Germinal center (tissue), 1 donor: ENCODE data around the gene DNAJC6.
A peak's percentile ranks its signal among the peaks of the same experiment; 100 is the strongest.
"Not testable (repeated sequence)": the region's sequence is repeated elsewhere in the genome, so short reads cannot be mapped to it uniquely, and the experiment has no call there.

Source experiments
- DNase-seq: peaks from one replicate; pipeline ENCODE4 v3.0.0; 2012; ENCODE audit warnings: mixed read lengths, low spot score

DNAJC6 gene

DNA sequence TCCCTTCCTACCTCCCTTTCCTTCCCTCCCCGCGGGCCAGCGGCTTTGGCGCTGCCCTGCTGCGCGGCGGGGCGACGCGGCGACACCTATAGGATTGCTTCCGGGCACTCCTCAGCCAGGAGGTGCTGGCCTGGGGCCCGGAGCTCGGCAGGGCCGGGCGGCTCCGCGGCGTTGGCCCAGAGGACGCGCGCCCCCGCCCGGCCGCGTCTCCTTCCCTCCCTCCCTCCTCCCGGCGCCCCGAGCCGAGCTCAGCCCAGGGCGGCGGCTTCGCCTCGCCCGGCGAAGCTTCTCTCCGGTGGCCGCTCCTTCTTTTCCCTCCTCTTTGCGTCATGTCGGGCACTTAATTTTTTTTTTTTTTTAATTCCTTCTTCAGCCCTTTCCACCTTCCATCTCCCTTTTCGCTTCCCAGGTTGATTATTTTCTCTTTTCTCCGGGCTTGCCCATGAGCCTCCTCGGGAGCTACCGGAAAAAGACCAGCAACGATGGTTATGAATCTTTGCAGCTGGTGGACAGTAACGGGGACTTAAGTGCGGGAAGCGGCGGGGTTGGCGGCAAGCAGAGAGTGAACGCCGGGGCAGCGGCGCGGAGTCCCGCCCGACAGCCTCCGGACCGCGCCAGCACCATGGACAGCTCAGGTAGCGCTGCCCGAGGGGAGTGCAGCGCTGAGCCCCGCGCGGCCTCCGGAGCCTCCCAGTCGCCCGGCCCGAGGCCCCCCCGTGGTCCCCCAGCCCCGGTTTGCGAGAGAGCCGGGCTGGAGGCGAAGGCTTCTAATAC lies at the start of gene DNAJC6:
TSS of gene DNAJC6 (plus strand) at position 240 of the 774 bp plus-strand sequence. CDS start at position 443, 203 bp downstream.
- DNase-seq = peak; percentile 30

DNA sequence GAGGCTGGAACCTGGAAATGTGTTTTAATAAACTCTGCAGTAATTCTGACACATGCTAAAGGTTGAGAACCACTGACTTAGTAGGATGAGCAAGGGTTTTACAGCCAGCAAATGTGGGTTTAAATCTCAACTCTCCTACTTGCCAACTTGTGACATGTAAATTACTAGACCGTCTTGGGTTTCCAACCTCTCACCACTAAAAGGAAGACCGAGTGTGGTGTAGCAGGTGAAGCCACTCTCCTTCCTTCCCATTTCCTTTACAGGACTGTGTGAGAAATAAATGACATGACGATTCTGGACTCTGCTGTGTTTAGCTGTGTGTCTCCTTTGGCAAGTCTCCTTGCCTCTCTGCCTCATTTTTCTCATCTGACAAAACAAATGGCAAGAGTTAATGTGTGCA lies 49.5 kb upstream of the DNAJC6 start:
- DNase-seq = no peak

DNA sequence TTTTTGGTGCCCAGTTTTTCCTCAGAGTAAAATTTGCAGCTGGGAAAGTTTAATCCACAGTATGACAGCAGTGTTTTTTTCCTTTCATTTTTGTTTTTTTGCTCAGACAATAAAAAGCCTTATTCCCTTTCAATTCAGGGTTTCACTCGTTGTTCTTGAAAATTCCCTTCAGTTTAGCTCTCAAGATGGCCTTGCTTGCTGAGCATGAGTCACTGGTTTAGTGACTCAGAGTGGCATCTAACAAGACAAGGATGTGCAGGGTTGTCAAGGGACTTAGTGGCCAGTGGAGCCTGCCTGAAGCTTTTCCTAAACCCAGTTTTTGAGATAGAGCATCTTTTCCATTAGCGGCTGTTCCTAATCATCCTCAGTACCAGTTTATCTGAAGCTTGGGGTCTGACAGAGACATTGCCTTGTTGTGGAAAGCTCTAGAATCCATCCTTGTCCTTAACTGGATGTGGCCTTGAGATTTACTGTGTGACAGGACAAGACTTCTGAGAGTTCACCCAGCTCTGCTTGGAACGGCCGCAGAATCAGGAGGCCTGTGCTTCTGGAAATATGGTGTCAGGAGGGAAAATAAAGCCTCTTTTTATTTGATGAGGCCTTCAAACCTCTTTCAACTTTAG lies 48.4 kb upstream of the DNAJC6 start:
- no peak for DNase-seq

DNA sequence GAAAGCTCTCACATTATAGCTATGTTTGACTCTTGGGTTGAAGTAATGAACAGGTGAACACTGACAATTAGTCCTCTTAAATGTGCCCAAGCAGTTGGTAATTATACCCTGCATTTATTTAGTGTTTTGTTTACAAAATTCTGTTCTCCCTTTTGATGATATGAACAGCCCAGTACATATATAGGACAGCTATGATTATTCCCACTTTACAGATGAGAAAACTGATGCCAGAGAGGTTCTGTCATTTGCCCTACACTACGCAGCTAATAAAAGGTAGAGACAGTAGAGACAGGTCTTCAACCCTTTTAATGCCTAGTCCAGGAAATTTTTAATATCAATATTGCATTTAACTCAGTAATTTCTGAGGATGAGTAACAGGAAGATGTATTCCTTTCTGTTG lies 46.1 kb upstream of the DNAJC6 start:
- DNase-seq = no peak

DNA sequence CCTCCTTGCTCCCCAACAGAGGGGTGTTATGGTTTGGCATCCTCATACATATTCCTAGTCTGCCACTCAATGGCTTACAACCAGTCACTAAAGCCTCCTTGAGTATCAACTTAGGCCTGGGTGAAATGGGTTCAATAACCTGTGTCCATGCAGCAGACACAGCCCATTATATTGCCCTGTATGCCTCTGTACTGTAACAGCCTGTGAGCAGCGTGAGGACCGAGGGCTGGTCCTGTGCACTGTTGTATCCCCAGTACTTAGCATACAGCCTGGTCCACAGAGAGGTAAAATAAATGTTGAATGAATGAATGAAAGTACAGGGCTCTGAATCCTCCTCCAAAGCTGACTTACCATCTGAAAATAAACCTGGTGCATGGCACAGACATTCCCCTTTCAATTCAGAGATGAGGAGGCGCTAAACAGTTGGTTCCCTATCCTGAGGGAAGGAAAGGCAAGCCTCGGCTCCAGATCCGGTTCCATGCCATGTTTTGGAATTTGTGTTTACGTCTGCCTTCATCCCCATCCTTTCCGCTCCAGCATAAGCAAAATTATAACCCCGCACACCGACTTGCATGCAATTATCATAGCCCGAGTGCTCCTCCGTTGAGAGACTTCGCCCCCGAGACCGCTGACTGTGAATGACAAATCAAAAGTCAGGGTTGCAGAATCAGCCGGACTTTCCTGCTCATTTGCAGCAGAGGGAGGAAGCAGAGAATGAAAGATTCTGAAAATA lies 45.0 kb upstream of the DNAJC6 start:
- no peak for DNase-seq

DNA sequence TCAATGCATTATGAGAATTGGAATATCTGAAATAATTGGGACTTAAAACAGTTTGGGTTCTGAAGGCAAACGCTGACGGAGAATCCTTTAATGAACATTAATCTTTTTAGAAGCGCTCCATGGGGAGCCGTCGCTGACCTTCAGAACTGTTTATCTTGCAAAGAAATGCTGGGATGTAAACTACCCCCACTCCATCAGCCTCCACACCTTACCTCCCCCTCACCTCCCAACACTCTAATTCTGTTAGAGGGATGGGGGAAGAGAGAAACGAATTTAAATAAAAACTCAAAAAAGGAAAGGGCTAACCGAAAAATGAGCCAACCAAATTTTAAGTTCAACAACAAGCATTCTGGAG lies 44.1 kb upstream of the DNAJC6 start:
- no peak for DNase-seq

DNA sequence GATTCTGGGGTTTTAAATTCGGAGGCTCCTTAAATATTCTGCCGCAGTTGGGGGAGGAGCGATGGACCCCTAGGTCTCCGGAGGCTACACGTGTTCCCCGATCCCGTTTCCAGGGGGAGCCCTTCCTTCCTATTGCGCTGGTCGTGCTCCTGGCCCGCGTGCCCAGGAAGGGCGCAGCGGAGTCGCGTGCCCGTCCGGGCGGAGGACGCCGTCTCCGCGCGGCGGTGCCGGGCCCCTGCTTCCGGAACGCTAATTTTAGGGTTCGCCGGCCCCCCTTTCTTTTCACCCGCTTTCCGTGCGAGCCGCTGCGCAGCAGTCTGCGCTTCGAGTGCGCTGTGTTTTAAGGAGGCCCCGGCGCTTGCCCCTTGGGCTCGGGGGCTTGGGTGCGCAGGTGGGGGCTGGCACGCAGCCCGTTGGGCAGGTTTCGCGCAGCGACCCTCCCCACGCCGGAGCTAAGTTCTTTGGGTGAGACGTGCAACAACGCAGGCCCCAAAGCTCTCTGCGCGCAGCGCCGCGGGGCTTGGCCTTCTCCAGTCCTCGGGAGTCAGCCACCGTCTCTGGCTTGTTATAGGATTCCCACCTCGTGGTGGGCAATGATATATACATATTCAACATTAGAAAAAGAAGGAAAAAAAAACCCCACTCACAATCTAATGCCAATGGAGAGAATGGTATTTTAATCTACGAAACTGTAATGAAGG lies 43.5 kb upstream of the DNAJC6 start:
- peak; percentile 29 for DNase-seq

DNA sequence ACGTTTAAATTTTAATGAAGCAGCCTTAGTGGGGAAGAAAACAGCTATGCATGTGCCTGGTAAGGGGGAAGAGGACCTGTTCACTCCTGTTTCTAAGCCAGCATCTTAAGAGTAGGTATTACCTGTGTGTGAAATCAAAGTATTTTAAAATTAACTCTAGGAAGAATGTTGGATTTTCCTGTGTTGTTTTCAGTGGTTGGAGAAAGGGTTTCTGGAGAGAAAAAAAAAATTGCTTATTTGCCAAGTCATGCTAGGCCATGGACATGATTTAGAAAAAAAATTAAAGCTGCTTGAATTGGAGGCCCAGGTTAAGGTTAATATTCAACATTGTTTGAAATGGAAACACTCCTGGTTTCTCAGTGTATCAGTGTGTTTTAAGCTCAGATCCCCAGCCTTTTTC lies 42.9 kb upstream of the DNAJC6 start:
- DNase-seq = no peak

DNA sequence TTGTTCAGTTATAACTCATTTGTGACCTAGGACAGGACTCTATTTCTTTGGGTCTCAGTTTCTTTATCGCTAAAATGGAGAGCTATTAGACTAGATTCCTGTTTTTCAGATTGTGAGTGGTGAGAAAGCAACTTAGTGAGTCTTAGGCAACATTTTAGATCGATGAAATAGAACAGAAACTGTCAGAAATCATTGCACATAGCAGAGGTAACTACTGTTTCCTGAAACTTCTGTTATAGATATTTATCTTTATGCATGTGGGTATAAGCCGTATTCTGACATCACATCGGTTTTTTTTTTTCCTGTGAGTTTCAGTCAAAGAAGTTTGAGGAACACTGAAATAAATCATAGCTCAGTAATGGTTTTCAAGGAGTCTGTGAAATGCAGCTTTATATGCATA lies 42.1 kb upstream of the DNAJC6 start:
- DNase-seq = no peak

DNA sequence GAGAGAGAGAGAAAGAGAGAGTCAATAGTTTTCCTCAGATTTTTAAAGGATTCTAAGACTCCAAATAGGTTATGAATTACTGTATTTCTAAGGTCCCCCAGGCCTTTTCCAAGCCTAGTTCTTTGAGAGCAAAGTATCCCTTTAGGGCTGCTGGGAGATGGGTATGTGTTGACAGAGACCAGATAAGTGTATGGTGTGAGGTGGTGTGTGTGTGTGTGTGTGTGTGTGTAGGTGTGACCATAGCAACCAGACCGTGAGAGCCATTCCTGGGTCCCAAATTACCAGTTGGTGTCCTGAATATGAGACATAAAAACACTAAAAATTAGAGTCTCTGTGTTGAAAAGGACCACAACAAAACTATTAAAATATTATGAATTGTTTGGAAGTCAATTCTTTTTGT lies 41.7 kb upstream of the DNAJC6 start:
- no peak for DNase-seq

DNA sequence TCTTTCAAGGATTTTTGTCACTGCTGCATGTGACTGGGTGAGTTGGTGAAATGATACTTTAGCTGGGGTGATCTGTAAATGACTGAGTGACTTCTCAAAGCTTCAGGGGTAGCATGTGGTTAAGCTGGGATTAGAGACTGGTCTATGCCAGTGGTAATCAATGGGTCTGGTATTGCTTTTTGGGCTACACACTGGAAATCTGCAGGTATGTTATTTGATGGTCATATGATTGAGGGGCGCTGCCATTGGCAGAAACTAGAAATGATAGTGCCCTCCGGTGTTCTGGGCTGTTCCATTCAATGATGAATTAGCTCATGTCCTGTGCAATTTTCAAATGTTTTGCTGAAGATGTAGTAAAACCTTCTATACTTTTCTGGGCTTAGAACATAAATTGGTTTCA lies 39.7 kb upstream of the DNAJC6 start:
- no peak for DNase-seq

DNA sequence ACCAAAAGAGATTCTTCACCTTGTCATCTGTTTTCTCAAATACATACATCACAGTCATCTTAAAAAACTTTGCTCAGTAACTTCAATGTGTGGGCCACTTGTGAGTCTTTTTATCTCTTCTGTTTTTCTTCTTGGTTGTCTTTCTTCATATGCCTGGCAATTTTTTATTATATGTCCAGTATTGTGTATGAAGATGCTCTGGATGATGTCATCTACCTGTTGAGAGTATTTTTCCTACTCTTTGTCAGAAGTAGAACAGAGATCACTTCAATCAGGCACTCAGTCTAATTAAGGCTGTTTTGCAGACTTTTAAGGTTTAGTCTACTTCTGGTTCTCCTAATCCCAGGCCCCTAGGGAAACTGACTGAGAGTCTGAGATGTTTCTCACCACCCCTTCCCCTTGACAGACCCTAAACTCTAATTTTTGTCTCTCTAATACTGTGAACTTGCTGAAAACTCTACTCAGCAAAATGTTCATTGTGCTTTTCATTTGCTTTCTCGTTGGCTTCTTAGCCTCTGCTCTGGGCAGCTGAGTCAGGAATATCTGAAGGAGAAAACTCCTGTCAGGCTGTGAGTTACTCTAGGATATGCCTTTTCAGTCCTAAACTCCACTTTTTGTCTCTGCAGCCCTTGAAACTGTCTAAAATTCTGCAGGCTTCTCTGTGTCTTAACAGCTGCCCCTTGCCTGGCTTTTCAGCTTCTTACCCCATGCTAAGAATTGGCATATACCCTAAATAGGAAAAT lies 33.0 kb upstream of the DNAJC6 start:
- DNase-seq = no peak

DNA sequence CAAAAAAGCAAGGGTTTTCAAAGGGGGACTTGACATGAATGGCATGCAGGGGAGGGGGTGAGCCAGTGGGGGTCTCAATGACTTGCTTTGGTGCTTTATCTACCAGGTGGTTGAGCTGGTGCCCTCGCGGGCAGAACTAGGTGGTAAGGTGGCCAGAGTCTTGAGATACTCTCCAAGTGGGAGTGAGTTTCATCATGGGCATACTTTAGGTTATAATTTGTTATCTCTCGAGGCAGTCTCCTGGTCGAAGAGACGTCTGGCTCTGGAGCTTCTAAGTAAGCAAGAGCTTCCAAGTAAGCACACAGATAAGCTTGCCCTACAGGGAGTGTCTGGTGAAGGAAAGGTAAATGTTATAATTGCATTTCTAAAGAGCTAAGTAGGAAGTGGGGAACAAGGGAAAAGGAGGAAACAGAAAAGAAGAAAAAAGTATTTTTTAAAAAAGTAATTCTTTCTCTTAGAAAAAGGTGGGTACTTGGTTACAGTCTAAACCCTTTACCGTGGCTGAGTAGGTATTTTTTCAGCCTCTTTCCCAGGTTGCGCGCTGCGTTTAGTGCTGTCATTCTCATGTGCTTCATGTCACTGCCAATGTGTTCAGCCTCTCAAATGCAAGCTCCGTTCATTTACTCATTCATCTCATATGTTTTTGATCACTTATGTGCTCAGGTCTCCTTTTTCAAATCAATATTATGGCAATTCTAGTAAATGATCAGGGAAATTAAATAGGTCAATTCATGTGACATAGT lies 31.6 kb upstream of the DNAJC6 start:
- no peak for DNase-seq

DNA sequence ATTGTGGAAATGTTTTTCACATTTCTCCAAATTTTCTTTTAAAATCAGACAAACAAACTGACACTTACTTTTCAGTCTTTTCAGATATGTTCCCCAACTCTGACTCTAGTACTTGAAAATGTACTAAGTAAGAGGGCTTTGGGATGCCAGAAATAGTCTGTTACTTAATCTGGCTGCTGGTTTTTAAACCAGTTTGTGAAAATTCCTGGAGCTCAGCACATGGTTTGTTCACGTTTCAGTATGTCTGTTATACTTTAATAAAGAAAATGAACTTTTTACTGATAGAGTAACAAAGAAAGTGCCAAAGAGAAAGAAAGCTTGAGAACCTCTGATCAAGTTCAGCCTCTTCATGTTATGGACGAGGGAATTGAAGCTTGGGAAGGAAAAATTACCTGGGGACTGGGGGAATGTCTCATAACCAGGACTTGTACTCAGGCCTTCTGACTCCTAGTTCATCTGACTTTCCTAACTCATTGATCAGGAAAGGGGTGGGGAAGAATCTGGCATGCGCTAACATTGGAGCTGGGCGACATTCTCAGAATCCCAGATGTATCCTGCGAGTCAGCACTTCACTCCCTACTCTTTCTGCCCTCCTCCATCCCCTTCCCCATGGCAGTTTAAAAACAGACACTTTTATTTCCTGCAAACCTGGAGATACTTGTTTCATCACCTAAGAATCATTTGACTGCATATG lies 30.8 kb upstream of the DNAJC6 start:
- DNase-seq = no peak

DNA sequence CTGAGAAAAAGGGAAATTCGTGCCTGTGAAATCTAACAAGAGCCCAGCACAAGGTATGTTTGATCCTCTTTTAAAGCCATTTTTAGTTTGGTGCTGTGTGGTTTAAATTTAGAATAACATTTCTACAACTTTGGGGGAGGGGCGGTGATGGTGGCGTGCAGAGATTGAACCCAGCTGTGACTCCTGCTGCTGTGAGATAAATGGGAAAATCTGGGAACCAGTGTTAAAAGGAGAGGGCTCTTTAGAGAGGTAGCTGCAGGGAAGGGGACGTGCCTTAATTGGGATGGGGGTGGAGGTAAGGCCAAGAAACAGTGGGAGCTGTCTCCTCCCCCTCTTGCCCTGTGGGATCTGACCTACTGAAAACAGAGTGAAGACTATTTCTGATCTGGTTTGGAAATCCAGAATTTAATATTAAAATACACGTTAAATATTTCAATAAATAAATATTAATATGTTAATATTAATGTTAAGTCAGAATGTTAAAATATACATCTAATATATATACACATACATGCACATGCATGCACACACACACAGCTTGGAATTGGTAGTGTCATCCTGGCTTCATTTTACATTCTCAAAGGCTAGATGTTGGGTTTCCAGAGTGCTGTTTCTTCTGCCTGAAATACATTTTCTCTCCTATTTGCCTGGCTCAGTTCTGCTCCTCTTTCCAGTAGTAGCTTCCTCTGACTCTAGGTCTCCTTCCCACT lies 30.1 kb upstream of the DNAJC6 start:
- no peak for DNase-seq

DNA sequence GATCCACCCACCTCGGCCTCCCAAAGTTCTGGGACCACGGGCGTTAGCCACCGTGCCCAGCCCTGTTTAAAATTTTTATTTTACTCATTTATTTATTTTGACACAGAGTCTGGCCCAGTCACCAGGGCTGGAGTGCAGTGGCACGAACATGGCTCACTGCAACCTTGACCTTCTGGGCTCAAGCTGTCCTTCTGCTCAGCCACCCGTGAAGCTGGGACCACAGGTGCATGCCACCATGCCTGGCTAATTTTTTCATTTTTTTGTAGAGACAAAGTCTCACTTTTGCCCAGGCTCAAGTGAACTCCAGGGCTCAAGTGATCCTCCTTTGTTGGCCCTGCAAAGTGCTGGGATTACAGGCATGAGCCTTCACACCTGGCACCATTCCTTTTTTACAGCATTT lies 27.5 kb upstream of the DNAJC6 start:
- no peak for DNase-seq

DNA sequence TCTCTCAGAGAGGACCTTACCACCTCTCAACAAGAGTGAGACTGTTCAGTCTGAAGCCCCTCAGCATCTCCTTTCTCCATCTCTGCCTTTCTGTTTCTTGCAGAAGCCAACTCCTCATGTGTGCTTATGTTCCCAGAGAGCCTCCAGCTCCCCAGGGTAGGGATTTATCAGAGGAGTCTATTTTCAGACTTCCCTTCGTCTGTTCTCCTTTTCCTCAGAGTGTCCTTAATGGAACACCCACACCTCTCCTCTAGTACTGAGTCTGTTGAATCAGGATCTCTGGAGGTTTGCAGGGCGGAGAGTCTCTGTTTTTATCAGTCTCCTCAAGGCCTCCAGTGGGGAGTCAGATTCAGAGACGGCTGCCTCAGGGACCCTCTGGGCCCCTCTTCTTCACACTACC lies 25.1 kb upstream of the DNAJC6 start:
- DNase-seq = no peak

DNA sequence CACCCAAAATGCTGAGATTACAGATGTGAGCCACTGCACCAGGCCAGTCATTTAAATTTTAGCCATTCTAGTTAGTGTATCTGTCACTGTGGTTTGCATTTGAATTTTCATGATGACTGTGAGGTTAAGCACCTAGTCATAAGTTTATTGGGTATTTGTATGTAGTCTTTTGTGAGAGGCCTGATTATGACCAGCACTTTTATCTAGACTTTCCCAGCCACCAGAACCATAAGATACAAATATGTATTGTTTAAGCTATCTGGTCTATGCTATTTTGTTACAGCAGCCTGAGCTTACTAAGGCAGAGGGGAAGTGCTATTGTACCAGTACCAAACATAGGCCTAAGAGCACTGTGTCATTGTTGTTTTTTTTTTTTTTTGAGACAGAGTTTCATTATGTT lies 19.9 kb upstream of the DNAJC6 start:
- DNase-seq = no peak

DNA sequence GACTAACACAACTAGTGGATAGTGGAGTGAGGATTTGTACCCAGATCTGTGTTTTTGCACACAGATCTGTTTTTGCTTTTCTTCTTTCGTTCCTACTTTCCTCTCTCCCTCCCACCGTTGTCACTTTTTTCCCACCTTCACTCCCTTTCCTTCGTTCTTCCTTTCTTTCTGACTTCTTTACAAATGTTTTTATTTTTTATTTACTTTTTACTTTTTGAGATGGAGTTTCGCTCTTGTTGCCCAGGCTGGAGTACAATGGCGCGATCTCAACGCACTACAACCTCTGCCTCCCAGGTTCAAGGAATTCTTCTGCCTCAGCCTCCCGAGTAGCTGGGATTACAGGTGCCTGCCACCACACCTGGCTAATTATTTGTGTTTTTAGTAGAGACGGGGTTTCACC lies 17.5 kb upstream of the DNAJC6 start:
- not testable (repeated sequence) for DNase-seq
